SK-N-MC (cell line): Measurements from ENCODE around the gene CABS1.

Experiments used
- DNase-seq: peaks from one replicate; pipeline ENCODE4 v3.0.0-alpha.2; 2011; ENCODE audit warnings: low read depth, low spot score
- H3K27ac ChIP-seq: fragments of 200-600 bp; sonication (generic); 2 replicates; pipeline ENCODE4 v1.5.1; 2016; ENCODE audit warnings: mixed run types
- H3K36me3 ChIP-seq: fragments of 200-600 bp; sonication (generic); 2 replicates; pipeline ENCODE4 v1.6.1; 2017; ENCODE audit warnings: antibody characterized with exemption, low read length, mixed read lengths; ENCODE audit not compliant: insufficient read depth
- H3K4me3 ChIP-seq: fragments of 200-600 bp; sonication (generic); 2 replicates; pipeline ENCODE4 v1.5.1; 2016
- H3K9ac ChIP-seq: fragments of 200-600 bp; sonication (generic); 2 replicates; pipeline ENCODE4 v1.8.0; 2017; ENCODE audit warnings: mixed run types, mixed read lengths; ENCODE audit not compliant: insufficient read length
- H3K9me3 ChIP-seq: fragments of 200-600 bp; sonication (generic); 2 replicates; pipeline ENCODE4 v1.6.1; 2017; ENCODE audit warnings: low read depth, mild to moderate bottlenecking, antibody characterized with exemption, low read length, moderate library complexity, mixed read lengths
- EZH2 ChIP-seq: fragments of 200-600 bp; sonication (generic); IDR thresholded peaks from one replicate; pipeline ENCODE4 v1.6.1; 2017; ENCODE audit warnings: antibody characterized with exemption
- FOXP2 ChIP-seq: optimal IDR thresholded peaks from 2 replicates; pipeline ENCODE3; 2011; ENCODE audit warnings: mild to moderate bottlenecking, moderate library complexity; ENCODE audit not compliant: insufficient read depth; ENCODE audit errors: extremely low read length, control extremely low read depth
- POLR2AphosphoS5 ChIP-seq: IDR thresholded peaks from 2 replicates; pipeline ENCODE4 v1.6.1; 2012; ENCODE audit warnings: mild to moderate bottlenecking, low read depth, low read length, borderline replicate concordance

Gene CABS1

GRCh38 chr4:70364002-70364401 is 29.2 kb downstream of the CABS1 start:
- Histone ChIP-seq H3K9me3 (no peaks in the 10 kb centered on the region), H3K27ac (no peak overlapping the region), H3K4me3 (no peak overlapping the region), H3K9ac (no peak overlapping the region), H3K36me3 (no peaks in the 10 kb centered on the region)
- TF ChIP-seq EZH2 = no peak
- no peak for TF ChIP-seq FOXP2
- TF ChIP-seq POLR2AphosphoS5 = no peak
- DNase-seq = no peak

GRCh38 chr4:70365479-70365878 is 30.7 kb downstream of the CABS1 start:
- no peaks in the 10 kb centered on the region for H3K9me3 ChIP-seq
- no peak for DNase-seq
- H3K4me3 ChIP-seq = no peak overlapping the region
- no peak overlapping the region for H3K27ac ChIP-seq
- no peaks in the 10 kb centered on the region for H3K36me3 ChIP-seq
- TF ChIP-seq EZH2 = no peak
- no peak for TF ChIP-seq FOXP2
- no peak for TF ChIP-seq POLR2AphosphoS5
- no peak overlapping the region for H3K9ac ChIP-seq

- no peak overlapping the region for H3K9ac ChIP-seq
- H3K4me3 ChIP-seq = no peak overlapping the region
- TF ChIP-seq POLR2AphosphoS5 = no peak
- no peak for TF ChIP-seq FOXP2
- no peak for TF ChIP-seq EZH2
- no peak overlapping the region for H3K27ac ChIP-seq
- DNase-seq = no peak
- no peaks in the 10 kb centered on the region for H3K9me3 ChIP-seq
- no peaks in the 10 kb centered on the region for H3K36me3 ChIP-seq
These were observed 33.0 kb downstream of the CABS1 start for GRCh38 chr4:70367813-70368212.

GRCh38 chr4:70371987-70372386 is 37.2 kb downstream of the CABS1 start:
- no peak for DNase-seq
- Histone ChIP-seq H3K36me3 (no peaks in the 10 kb centered on the region), H3K4me3 (no peak overlapping the region), H3K9ac (no peak overlapping the region), H3K9me3 (no peaks in the 10 kb centered on the region), H3K27ac (no peak overlapping the region)
- TF ChIP-seq EZH2 (no peak), FOXP2 (no peak), POLR2AphosphoS5 (no peak)

GRCh38 chr4:70372760-70373159 is 38.0 kb downstream of the CABS1 start:
- H3K9me3 ChIP-seq = no peaks in the 10 kb centered on the region
- H3K27ac ChIP-seq = no peak overlapping the region
- TF ChIP-seq FOXP2 (no peak), POLR2AphosphoS5 (no peak), EZH2 (no peak)
- H3K9ac ChIP-seq = no peak overlapping the region
- no peak overlapping the region for H3K4me3 ChIP-seq
- DNase-seq = no peak
- H3K36me3 ChIP-seq = no peaks in the 10 kb centered on the region

GRCh38 chr4:70380578-70380977 is 45.8 kb downstream of the CABS1 start:
- H3K4me3 ChIP-seq = no peak overlapping the region
- no peak for DNase-seq
- no peaks in the 10 kb centered on the region for H3K9me3 ChIP-seq
- H3K36me3 ChIP-seq = no peaks in the 10 kb centered on the region
- H3K27ac ChIP-seq = no peak overlapping the region
- no peak overlapping the region for H3K9ac ChIP-seq
- TF ChIP-seq FOXP2 = no peak
- no peak for TF ChIP-seq EZH2
- no peak for TF ChIP-seq POLR2AphosphoS5

- no peaks in the 10 kb centered on the region for H3K9me3 ChIP-seq
- no peak within 1 kb of the TSS for H3K4me3 ChIP-seq
- TF ChIP-seq FOXP2 (no peak), POLR2AphosphoS5 (no peak), EZH2 (no peak)
- no peak for DNase-seq
- no peaks in the 10 kb centered on the region for H3K36me3 ChIP-seq
- no peak within 1 kb of the TSS for H3K9ac ChIP-seq
- H3K27ac ChIP-seq = no peak within 1 kb of the TSS
These were observed 48.0 kb downstream of the CABS1 start, which contains the start of gene SMR3B for GRCh38 chr4:70382691-70383181. Gene SMR3B, plus strand, starts transcription at chr4:70383131. Its CDS starts 1,380 bp downstream, at chr4:70384511.
